Common myeloid progenitor, CD34-positive (primary cell): ENCODE data around the gene SLC35D3.
"Not testable (repeated sequence)": the region's sequence is repeated elsewhere in the genome, so short reads cannot be mapped to it uniquely, and the experiment has no call there.

ENCODE experiments used
- CTCF ChIA-PET: fragments of 350-600 bp; sonication (Branson Sonifier 250); formaldehyde crosslinking; loops from one replicate; lab custom pipeline; 2021; ENCODE audit warnings: antibody characterized with exemption; lab: Charles Lee
- POLR2A ChIA-PET: fragments of 350-600 bp; sonication (Branson Sonifier 250); formaldehyde crosslinking; loops from one replicate; lab custom pipeline; 2021; ENCODE audit warnings: antibody characterized with exemption; lab: Charles Lee
- DNase-seq, 3 donors: peaks; one replicate each; pipeline versions ENCODE4 v3.0.0 to v3.0.0-alpha.2; 2013
- H3K27ac ChIP-seq, 2 experiments: 1 replicate in 1 of 2; 2 replicates in 1 of 2; pipeline ENCODE4 v1.7.0; 2013; ENCODE audit warnings: inconsistent platforms in 2 of 2, low read length in 2 of 2, mild to moderate bottlenecking in 2 of 2, low read depth in 1 of 2, moderate library complexity in 1 of 2; ENCODE audit not compliant: severe bottlenecking in 2 of 2, insufficient read depth in 1 of 2, poor library complexity in 1 of 2
- H3K27me3 ChIP-seq, 5 experiments: replicated peaks in 2 of 5; 1 replicate in 3 of 5; 2 replicates in 2 of 5; pipeline versions ENCODE4 v1.6.1 to v1.7.0; 2013; ENCODE audit warnings: low read length in 4 of 5, mild to moderate bottlenecking in 2 of 5, moderate library complexity in 2 of 5, inconsistent platforms in 1 of 5; ENCODE audit not compliant: insufficient read depth in 5 of 5, control insufficient read depth in 4 of 5
- H3K36me3 ChIP-seq, 4 experiments: 1 replicate in 2 of 4; 2 replicates in 2 of 4; pipeline versions ENCODE4 v1.6.1 to v1.7.0; 2013; ENCODE audit warnings: low read length in 3 of 4, control low read depth in 1 of 4, mild to moderate bottlenecking in 1 of 4; ENCODE audit not compliant: control insufficient read depth in 4 of 4, insufficient read depth in 4 of 4
- H3K4me1 ChIP-seq, 4 experiments: 1 replicate in 3 of 4; 2 replicates in 1 of 4; pipeline versions ENCODE4 v1.6.1 to v1.7.1; 2013; ENCODE audit warnings: low read length in 3 of 4, mild to moderate bottlenecking in 3 of 4, control low read depth in 1 of 4, inconsistent platforms in 1 of 4, moderate library complexity in 1 of 4; ENCODE audit not compliant: control insufficient read depth in 4 of 4, insufficient read depth in 4 of 4; ENCODE audit errors: control extremely low read depth in 1 of 4
- H3K4me3 ChIP-seq, 7 experiments: 1 replicate in 4 of 7; 2 replicates in 3 of 7; pipeline versions ENCODE4 v1.5.1 to v1.7.0; 2013; ENCODE audit warnings: mild to moderate bottlenecking in 7 of 7, low read length in 6 of 7, moderate library complexity in 6 of 7, inconsistent platforms in 2 of 7, low read depth in 2 of 7, control low read depth in 1 of 7; ENCODE audit not compliant: insufficient read depth in 4 of 7, control insufficient read depth in 1 of 7; ENCODE audit errors: extremely low read depth in 1 of 7
- H3K9me3 ChIP-seq, 5 experiments: 1 replicate in 4 of 5; 2 replicates in 1 of 5; pipeline versions ENCODE4 v1.6.1 to v1.7.1; 2013; ENCODE audit warnings: low read length in 4 of 5, mild to moderate bottlenecking in 2 of 5, inconsistent platforms in 1 of 5, low read depth in 1 of 5, moderate library complexity in 1 of 5; ENCODE audit not compliant: control insufficient read depth in 4 of 5, insufficient read depth in 2 of 5; ENCODE audit errors: control extremely low read depth in 1 of 5
- WGBS: methylation state at CpG from one replicate; pipeline ENCODE4 v1.1.5; 2013; ENCODE audit not compliant: insufficient coverage; 5-methylcytosine and 5-hydroxymethylcytosine counted together

Gene SLC35D3

GRCh38 chr6:136930528-136930927 lies 8.4 kb downstream of the SLC35D3 start:
- 98% methylated on average over 4 of the region's 4 CpGs for WGBS
- H3K27ac ChIP-seq, result no peak overlapping the region
- ChIA-PET CTCF (no interaction called here), POLR2A (no interaction called here)
- DNase-seq, result no peak
- no peak overlapping the region for H3K4me3 ChIP-seq
- no peaks in the 10 kb centered on the region for H3K4me1 ChIP-seq
- no peaks in the 10 kb centered on the region for H3K9me3 ChIP-seq
- peaks cover 5 to 20% (median 12%) of the 10 kb centered on the region in 5 experiments for H3K27me3 ChIP-seq
- no peaks in the 10 kb centered on the region for H3K36me3 ChIP-seq

GRCh38 chr6:136932599-136932998 lies 10.5 kb downstream of the SLC35D3 start:
- POLR2A ChIA-PET, result no interaction called here
- DNase-seq, result no peak
- H3K27me3 ChIP-seq, result peaks cover 0 to 10% (median 8%) of the 10 kb centered on the region in 5 experiments
- CTCF ChIA-PET, result interaction anchor here (0.9 kb wide), 1 partner anchor 10 kb away, joined by 3 read pairs; the partner anchor contains the start of gene SLC35D3
- no peak overlapping the region for H3K27ac ChIP-seq
- H3K36me3 ChIP-seq, result no peaks in the 10 kb centered on the region
- H3K9me3 ChIP-seq, result no peaks in the 10 kb centered on the region
- WGBS, result 100% methylated on average over 1 of the region's 2 CpGs
- H3K4me3 ChIP-seq, result no peak overlapping the region
- H3K4me1 ChIP-seq, result no peaks in the 10 kb centered on the region

GRCh38 chr6:136945072-136945471 lies 23.0 kb downstream of the SLC35D3 start:
- no peaks in the 10 kb centered on the region for H3K27me3 ChIP-seq
- no peaks in the 10 kb centered on the region for H3K4me1 ChIP-seq
- peaks cover 0 to 9% (median 0%) of the 10 kb centered on the region in 5 experiments for H3K9me3 ChIP-seq
- DNase-seq, result no peak
- no peak overlapping the region for H3K4me3 ChIP-seq
- no peaks in the 10 kb centered on the region for H3K36me3 ChIP-seq
- no CpG with 5 or more reads among the region's 1 CpG for WGBS
- CTCF ChIA-PET, result no interaction called here
- H3K27ac ChIP-seq, result no peak overlapping the region
- POLR2A ChIA-PET, result no interaction called here

- 100% methylated on average over 4 of the region's 4 CpGs for WGBS
- ChIA-PET POLR2A (no interaction called here), CTCF (no interaction called here)
- Histone ChIP-seq H3K36me3 (no peaks in the 10 kb centered on the region), H3K9me3 (peaks cover 0 to 9% (median 0%) of the 10 kb centered on the region in 5 experiments), H3K27ac (no peak overlapping the region), H3K27me3 (no peaks in the 10 kb centered on the region), H3K4me3 (no peak overlapping the region), H3K4me1 (no peaks in the 10 kb centered on the region)
- no peak for DNase-seq
Measured at GRCh38 chr6:136945711-136946121, 23.6 kb downstream of the SLC35D3 start.

- H3K4me1 ChIP-seq, result no peaks in the 10 kb centered on the region
- ChIA-PET POLR2A (no interaction called here), CTCF (no interaction called here)
- no peak overlapping the region for H3K4me3 ChIP-seq
- no peaks in the 10 kb centered on the region for H3K36me3 ChIP-seq
- peaks cover 0 to 3% (median 0%) of the 10 kb centered on the region in 5 experiments for H3K27me3 ChIP-seq
- H3K9me3 ChIP-seq, result no peaks in the 10 kb centered on the region
- H3K27ac ChIP-seq, result no peak overlapping the region
- DNase-seq, result no peak
- WGBS, result no CpG with 5 or more reads among the region's 9 CpGs
Measured at GRCh38 chr6:136947037-136947436, 24.9 kb downstream of the SLC35D3 start.

GRCh38 chr6:136949957-136950356 lies 27.9 kb downstream of the SLC35D3 start:
- H3K9me3 ChIP-seq, POLR2A ChIA-PET, H3K4me1 ChIP-seq, H3K36me3 ChIP-seq, H3K4me3 ChIP-seq, DNase-seq, H3K27ac ChIP-seq: not testable (repeated sequence)
- H3K27me3 ChIP-seq, result peaks cover 0 to 11% (median 2%) of the 10 kb centered on the region in 5 experiments
- WGBS, result 93% methylated on average over 2 of the region's 3 CpGs
- CTCF ChIA-PET, result interaction anchor here (1.0 kb wide), 1 partner anchor 18 kb away, joined by 3 read pairs; no protein-coding TSS in a partner anchor

GRCh38 chr6:136950436-136951126 lies 28.5 kb downstream of the SLC35D3 start:
- H3K36me3 ChIP-seq, result no peaks in the 10 kb centered on the region
- H3K27me3 ChIP-seq, result peaks cover 0 to 12% (median 4%) of the 10 kb centered on the region in 5 experiments
- ChIA-PET CTCF (interaction anchor here (1.0 kb wide), 1 partner anchor 18 kb away, joined by 3 read pairs; no protein-coding TSS in a partner anchor), POLR2A (interaction anchor here (0.7 kb wide), 1 partner anchor 338 kb away, joined by 3 read pairs; no protein-coding TSS in a partner anchor)
- 97% methylated on average over 3 of the region's 4 CpGs for WGBS
- H3K9me3 ChIP-seq, result no peaks in the 10 kb centered on the region
- no peaks in the 10 kb centered on the region for H3K4me1 ChIP-seq
- no peak for DNase-seq
- H3K4me3 ChIP-seq, result no peak overlapping the region
- no peak overlapping the region for H3K27ac ChIP-seq
